BE2C (cell line): ENCODE data around the gene GRIK2.
A peak's percentile ranks its signal among the peaks of the same experiment; 100 is the strongest.

Experiments
- DNase-seq: peaks from one replicate; pipeline ENCODE4 v3.0.0-alpha.2; 2020
- H3K27me3 ChIP-seq: fragments of 250-450 bp; sonication (Bioruptor Pico); 2 replicates; pipeline ENCODE4 v1.5.1; 2020; ENCODE audit warnings: mild to moderate bottlenecking
- H3K36me3 ChIP-seq: fragments of 250-450 bp; sonication (Bioruptor Pico); 2 replicates; pipeline ENCODE4 v1.5.1; 2020; ENCODE audit warnings: mild to moderate bottlenecking
- H3K4me1 ChIP-seq: fragments of 250-450 bp; sonication (Bioruptor Pico); 2 replicates; pipeline ENCODE4 v1.5.1; 2020
- H3K4me3 ChIP-seq: 2 replicates; pipeline ENCODE4 v1.5.1; 2011; ENCODE audit warnings: low read depth, low read length
- H3K9me3 ChIP-seq: fragments of 250-450 bp; sonication (Bioruptor Pico); 2 replicates; pipeline ENCODE4 v1.5.1; 2020
- TF ChIP-seq, protein P1 (sequence below): IDR thresholded peaks from 2 replicates; pipeline ENCODE4 v1.5.1; 2012; ENCODE audit warnings: mild to moderate bottlenecking, low read depth, low read length

GRIK2 gene

DNA sequence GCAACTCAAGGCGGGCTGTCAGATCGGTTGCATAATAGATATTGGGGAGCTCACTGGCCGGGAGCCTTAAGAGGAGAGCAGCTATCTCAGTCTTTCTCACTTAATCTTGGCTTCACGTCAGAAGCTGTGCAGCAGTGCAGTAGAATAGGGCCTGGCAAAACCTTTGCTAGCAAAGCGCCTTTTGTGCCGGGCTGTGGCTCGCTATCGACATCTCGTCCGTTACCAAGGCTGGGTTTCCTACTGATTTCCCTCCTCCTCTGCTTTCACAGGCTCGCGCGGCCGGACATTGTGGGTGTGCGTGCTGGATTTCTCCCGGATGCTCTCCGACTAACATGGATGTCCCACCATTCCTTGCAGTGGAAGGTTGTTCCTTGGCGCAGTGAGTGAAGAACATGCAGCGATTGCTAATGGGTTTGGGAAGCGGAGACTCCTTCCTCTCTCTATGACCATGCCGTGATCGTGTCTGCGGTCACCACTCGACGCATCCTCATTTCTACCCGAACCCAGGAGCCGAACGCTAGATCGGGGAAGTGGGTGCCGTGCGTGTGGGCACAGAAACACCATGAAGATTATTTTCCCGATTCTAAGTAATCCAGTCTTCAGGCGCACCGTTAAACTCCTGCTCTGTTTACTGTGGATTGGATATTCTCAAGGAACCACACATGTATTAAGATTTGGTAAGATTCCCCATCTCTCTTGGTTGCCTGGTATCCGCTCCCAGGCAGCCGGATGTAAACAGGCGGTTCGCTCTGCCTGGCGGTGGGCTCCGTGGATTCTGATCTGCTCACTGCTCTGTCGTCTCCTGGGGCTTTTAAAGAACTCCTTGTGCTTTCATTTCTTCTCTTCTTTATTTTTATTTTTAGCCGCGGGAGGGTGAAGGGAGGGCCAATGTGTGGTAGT is 5.5 kb downstream of the GRIK2 start:
- no peaks in the 10 kb centered on the region for H3K27me3 ChIP-seq
- peak; percentile 82 for DNase-seq
- H3K4me3 ChIP-seq: peak overlapping the region; percentile 88
- H3K4me1 ChIP-seq: peaks cover 9% of the 10 kb centered on the region
- no peaks in the 10 kb centered on the region for H3K9me3 ChIP-seq
- TF ChIP-seq, protein P1, sequence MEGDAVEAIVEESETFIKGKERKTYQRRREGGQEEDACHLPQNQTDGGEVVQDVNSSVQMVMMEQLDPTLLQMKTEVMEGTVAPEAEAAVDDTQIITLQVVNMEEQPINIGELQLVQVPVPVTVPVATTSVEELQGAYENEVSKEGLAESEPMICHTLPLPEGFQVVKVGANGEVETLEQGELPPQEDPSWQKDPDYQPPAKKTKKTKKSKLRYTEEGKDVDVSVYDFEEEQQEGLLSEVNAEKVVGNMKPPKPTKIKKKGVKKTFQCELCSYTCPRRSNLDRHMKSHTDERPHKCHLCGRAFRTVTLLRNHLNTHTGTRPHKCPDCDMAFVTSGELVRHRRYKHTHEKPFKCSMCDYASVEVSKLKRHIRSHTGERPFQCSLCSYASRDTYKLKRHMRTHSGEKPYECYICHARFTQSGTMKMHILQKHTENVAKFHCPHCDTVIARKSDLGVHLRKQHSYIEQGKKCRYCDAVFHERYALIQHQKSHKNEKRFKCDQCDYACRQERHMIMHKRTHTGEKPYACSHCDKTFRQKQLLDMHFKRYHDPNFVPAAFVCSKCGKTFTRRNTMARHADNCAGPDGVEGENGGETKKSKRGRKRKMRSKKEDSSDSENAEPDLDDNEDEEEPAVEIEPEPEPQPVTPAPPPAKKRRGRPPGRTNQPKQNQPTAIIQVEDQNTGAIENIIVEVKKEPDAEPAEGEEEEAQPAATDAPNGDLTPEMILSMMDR: no peak
- no peaks in the 10 kb centered on the region for H3K36me3 ChIP-seq

DNA sequence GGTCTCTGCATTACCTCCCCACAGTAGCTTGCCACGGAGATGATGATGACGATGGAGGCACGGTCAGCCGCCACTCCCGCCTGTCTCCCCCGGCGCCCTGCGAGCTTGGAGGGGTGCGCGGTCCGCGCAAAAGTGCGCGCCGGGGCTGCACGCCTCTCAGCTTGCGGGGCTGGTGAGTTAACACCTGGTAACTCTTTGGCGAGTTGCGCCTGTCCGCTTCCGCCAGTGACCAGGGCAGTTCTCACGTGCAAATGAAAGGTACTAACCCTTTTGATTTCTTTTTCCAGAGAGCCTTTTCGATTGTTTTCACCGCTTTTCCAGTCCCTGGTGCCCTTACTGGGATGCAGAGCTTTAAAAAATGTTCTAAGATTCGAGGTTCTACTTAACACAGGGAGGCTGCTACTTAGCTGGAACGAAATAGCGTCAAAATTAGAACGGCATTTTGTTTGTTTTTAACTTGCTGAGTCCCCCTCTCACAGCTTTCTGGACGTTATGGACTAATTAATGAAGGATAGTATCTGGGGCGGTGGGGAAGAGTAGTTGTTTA is 6.2 kb downstream of the GRIK2 start:
- peaks cover 14% of the 10 kb centered on the region for H3K4me1 ChIP-seq
- H3K27me3 ChIP-seq: no peaks in the 10 kb centered on the region
- H3K4me3 ChIP-seq: peak overlapping the region; percentile 88
- no peaks in the 10 kb centered on the region for H3K9me3 ChIP-seq
- H3K36me3 ChIP-seq: no peaks in the 10 kb centered on the region
- TF ChIP-seq, protein P1: no peak
- peak; percentile 59 for DNase-seq

DNA sequence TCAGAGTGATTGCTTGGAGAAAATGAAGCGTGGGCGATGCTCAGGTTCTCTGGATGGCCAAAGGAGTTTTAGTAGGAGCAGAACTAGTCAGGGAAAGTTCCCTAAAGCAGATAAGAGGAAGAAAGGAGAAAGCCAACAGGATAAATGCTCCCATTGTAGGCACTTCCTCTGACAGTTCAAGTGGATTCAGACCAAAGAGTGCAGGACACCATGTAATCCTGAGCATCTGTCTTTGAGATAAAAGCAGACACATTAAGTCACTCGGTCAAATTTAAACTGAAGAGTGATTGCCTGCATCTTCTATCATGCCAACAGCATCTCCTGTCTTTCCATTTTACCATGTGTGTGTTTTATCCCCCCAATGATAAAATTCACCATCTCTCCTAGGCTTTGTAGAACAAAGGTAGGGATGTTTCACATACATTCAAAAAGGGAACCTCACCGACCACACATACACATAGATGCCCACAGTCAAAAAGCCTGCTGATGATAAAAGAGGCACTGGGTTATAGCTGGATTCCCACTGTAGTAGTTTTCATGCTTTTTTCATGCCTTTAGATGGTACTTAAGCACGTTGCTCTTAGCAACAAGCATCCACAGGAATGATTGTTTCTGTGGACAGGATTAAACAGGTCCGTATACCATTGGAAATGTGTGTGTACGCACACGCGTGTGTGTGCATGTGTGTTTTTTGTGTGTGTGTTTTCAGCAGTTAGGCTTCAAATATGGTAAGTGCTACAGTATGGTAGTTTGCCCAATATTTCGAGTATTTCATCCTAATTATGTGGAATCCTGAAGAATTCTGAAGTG is 7.0 kb downstream of the GRIK2 start:
- Histone ChIP-seq H3K9me3 (no peaks in the 10 kb centered on the region), H3K4me1 (peaks cover 18% of the 10 kb centered on the region), H3K4me3 (peak overlapping the region; percentile 88), H3K36me3 (no peaks in the 10 kb centered on the region), H3K27me3 (no peaks in the 10 kb centered on the region)
- TF ChIP-seq, protein P1: no peak
- no peak for DNase-seq

DNA sequence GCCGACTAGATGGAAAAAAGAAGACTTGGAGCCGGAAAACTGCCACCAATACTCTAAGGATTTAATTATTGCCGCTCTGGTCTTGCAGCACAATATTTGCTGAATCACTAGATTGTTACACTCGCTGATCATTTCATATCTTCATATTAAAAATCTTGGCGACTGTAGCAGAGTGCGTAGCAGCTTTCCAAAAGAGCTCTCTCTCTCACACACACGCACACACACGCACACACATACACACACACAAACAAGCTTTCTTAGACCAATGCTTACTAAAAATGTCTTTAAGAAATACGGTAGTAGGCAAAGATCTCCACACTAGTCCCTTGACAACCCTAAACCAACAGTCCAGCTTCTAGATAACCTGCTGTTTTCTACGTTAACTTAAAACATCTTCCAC is 7.7 kb downstream of the GRIK2 start:
- TF ChIP-seq, protein P1: no peak
- no peaks in the 10 kb centered on the region for H3K9me3 ChIP-seq
- DNase-seq: no peak
- no peaks in the 10 kb centered on the region for H3K36me3 ChIP-seq
- no peaks in the 10 kb centered on the region for H3K27me3 ChIP-seq
- H3K4me1 ChIP-seq: peaks cover 18% of the 10 kb centered on the region
- H3K4me3 ChIP-seq: peak overlapping the region; percentile 88

DNA sequence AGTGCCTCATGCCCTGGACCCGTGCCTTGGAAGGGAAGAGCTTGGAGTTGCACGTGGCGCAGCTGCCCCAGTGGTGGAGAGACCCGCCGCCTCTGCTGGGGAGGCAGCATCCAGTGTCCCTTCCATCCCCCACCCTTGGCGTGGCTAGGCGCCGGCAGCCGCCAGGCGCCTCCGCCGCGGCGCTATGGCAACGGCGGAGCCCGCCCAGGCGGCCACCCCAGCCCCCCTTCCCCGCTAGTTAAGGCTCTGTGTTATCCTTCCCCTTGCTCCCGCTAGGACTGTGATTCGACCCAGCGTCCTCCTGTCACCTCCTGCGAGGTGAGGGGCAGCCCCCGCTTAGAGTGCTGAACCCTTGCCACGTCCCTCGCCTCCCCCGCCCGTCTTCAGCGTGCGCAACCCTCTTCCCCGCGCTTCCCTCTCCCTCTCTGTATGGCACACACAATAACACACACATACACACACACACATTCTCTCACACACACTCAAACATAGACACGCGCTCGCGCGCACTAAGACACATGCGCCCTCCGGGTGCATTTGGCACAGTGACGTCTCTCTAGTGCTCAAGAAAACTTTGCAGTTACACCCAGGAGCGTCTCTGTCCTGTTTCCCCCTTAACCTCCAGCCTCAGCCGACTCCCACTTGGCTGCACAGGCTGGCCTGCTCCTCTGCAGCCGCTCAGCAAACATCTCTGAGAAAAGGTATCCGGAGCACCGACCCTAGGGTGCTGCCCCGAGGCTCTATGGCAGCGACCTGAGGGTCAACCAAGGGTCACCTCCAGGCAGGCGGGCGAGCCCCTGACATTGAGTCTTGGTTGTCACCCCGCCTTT is 8.5 kb downstream of the GRIK2 start:
- peak; percentile 97 for DNase-seq
- H3K27me3 ChIP-seq: no peaks in the 10 kb centered on the region
- no peaks in the 10 kb centered on the region for H3K36me3 ChIP-seq
- peaks cover 18% of the 10 kb centered on the region for H3K4me1 ChIP-seq
- H3K4me3 ChIP-seq: peak overlapping the region; percentile 88
- TF ChIP-seq, protein P1: 0 out of 2 replicates have a peak, but pooled peaks have one; percentile 7
- H3K9me3 ChIP-seq: no peaks in the 10 kb centered on the region
